HG03469 (cell line): Measurements from ENCODE around the gene ELOVL4.
A peak's percentile ranks its signal among the peaks of the same experiment; 100 is the strongest.

Source experiments
- ATAC-seq: cut with Tn5 transposase; IDR thresholded peaks from one replicate; pipeline ENCODE4 v1.9.1; 2021; ENCODE audit warnings: mild to moderate bottlenecking, moderate library complexity, moderate number of reproducible peaks; ENCODE audit not compliant: unreplicated experiment

ELOVL4 gene

DNA sequence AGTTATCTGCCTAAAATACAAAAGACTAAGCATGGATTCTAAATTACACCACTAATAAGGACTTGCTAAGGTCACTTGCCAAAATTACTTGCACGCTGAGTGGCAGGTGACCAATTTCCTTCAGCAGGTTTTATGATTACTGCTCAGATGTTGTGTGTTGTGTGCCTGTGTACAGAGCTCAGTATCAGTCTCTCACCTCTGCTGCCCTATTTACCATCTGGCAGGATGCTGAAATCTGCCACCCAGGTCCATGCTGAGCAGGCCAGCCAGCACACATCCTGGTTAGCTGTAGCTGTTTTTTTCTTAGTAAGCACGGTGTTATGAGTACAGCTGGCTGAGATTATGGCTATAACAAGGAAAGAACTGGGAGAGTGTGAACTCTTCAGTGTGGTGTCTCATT lies 34.0 kb downstream of the ELOVL4 start:
- no peak for ATAC-seq

DNA sequence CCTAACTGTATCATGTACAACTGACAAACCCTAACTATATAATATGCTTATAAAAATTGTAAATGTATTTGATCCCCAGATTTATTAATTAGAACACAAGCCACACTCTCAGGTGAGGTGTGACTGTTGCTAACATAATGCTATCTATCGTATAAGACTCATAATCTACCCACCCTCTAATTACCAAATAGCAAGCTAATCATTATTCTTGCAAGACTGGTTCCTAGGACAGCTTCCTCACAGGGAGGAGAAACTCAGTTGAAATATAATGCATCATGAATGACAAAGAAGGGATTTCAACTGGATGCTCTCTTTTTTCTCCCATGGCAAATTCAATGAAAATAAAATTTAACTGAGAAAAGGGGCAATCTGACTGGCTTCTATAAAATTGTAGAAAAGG lies 35.4 kb downstream of the ELOVL4 start:
- no peak for ATAC-seq

DNA sequence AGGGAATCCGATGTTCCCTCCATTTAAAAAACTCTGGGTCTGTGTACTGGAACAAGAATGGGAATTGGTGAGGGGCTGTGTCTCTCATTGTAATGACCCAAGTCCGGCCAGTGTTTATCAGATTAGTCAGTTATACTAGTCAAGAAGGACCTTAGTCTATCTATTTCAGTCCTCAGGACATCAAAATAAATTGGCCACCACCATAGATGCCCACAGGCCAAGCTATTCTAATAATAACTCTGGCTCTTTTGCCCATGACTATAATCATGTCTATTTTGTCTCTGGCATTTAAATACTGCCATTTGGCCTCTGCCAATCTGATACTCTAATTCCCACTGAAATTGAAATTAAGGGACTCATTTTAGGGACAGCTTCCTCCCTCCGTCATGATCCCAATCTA lies 37.8 kb downstream of the ELOVL4 start:
- ATAC-seq = no peak

DNA sequence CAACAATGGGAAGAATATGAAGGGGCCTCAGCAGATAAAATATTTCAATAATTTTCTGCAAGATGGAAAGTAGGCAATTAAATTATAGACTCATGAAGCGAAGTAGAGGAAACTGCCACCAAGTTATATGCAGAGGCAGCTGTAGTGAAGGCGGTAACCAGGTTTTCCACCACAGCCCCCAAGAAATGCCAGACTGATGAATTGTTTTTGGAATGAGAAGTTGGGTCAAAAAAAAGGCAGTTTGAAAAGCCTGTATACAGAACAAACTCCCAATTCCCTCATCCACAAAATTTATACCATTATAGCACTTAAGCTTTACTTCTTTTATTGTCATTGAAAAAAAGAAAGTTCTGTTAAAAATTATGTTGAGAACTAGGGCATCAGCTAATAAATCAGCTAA lies 45.3 kb downstream of the ELOVL4 start:
- ATAC-seq = no peak

DNA sequence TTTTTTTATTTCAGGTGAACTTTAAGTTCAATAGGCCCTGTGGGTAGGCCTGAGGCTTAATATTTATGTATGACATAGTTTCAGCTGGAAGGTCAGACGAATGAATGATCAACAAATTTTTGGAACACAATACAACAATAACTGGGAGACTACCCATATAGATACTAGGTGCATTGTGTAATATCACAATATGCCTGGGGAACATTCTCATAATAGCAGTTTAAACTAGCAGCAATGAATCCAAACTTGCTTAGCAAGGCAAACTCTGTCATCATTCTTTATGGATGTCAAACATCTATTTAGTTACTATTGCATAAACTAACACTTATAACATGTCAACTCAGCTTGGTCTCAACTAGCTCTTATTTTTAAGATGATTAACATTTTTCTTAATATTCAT lies 49.3 kb downstream of the ELOVL4 start:
- ATAC-seq = no peak

DNA sequence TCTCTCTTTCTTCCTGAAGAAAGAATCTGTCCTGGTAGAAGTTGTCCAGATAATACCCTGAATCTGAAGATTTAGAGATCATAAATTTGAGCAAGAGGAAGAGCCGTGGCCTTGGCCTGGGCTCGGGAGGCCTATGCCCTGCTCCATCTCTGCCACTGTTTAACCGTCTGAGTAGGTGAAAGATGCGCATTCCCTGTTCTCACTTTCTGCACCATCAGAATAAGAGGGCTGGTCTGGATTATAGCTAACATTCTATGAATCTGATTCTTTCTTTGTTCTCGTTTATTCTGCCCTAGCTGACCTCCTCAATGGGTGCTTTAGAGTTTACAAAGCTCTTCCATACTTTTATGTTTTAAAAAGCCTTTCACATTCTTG lies 51.3 kb downstream of the ELOVL4 start:
- ATAC-seq = no peak

DNA sequence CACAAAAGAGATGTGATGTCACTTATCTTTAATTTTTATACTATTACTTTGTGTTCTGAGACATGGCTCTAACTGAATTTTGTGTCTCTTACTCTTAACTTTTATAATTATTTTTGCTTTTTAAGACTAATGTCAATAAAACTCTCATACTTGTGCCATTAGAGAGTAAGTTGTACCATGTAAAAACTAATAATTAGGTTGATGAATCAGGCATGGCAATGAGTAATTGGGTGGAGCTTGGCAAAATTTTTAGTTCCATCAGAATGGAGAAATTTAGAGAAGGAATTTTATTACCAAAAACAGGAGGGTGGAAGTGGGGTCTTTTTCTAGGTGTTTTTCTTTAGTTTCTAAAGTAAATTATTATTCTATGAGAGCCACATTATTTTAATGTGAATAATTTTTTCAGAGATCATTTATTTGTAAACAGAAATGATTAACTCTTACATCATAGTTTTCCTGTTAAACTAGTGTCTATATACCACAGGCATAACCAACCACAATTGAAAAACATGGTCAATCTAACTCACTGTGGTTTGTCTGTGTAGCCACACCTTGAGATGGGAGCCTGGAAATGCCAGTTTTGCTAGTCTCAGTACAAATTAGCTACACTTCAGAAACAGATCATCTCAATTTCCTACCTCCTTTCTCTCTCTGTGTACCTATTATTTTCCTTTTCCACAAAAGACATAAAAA lies 51.8 kb downstream of the ELOVL4 start:
- no peak for ATAC-seq

DNA sequence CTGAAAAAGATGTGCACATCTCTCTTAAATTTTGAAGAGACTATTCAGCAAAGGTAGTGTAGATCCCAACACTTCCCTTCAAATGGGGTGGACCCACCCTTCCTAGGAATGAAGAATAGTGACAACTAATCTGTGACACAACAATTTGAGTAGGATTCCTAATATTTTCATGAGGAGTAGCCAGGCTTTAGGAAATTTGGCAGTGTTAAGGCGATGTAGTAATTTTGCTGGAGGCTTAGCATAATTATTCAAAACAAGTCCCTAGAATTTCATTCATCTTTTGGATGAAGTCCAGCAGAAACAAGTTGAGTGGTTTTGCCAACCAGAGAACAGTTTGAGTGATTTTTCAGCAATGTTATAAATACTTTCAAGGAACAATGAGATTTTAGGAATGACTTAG lies 52.4 kb downstream of the ELOVL4 start:
- no peak for ATAC-seq

DNA sequence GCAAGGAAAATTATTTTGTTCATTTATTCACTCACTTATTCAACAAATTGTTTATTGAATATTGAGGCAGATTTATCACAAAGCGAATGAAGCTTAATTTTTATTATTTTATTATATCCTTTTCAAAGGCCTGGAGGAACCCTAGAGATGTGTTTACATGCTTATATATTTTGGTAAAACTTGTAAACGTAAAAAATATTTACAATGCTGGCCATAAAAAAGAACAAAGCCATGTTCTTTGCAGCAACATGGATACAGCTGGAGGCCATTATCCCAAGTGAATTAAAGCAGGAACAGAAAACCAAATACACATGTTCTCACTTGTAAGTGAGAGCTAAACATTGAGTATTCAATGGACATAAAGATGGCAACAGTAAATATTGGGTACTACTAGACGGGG lies 58.8 kb downstream of the ELOVL4 start:
- ATAC-seq = no peak

DNA sequence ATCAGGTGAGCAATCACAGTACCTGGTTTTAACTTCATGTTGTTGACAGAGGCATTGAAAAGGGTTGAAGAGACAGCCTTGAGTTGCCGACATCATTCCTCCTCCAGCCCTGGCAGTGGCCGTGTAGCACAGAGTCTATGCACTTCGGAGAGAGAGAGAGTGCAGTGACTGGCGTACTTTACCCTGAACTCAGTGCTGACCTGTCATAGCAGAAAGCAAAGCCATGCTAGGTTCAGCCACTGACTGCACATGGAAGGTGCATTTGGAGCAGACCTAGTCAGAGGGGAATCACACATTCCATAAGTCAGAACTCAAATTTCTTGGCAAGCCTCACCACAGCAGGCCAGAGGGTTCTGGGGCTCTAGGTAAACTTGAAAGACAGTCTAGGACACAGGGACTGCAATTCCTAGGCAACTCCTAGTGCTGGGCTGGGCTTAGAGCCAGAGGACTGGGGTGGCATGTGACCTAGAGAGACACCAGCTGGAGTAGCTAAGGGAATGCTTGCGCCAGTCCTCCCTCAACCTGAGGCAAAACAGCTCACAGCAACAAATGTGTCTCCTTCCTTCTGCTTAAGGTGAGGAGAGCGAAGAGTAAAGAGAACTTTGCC lies 69.1 kb downstream of the ELOVL4 start:
- no peak for ATAC-seq

DNA sequence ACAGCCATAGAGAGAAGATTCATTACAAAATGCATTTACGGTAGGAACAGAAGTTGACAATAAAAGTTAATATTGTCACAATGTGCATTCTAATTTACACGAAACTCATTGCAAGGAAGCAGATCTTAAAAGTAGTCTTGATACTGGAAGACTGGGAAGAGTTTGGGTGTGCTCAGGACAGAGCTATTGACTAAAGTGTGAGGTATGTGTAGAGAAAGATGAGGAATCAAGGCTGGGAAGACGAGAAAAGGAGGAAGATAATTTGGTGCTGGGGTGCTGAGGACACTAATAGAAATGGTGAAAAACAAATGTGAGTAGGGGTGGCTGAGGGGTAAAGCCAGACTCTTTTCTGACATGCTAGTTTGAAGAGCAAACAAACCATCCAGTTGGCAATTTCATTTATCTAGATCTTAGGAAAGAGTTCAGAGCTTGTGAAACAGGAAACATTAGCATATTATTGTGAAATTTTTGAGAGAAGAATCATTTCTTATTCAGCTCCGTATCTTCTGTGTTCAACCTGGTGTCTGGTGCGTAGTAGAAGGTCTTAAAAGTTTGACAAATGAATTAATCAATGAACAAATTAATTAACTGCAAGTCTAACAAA lies 72.7 kb downstream of the ELOVL4 start:
- no peak for ATAC-seq

DNA sequence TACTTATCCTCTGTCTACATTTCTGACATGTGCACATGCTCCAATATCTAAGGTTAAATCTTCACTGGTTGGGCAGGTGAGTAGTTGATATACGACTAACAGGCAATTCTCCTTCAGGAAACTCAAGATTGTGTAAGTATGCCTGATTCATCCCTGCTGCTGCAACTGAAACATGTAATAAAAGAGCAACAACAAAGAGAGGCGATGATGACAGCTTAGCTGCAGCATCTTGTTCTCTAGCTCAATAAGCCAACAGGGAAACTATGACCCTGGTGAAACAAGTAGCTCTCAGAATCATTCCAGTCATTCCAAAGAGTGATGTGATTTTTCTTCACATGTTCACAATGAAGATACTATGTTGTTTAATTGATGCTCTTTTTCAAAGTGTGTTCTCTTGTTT lies 74.4 kb downstream of the ELOVL4 start:
- no peak for ATAC-seq

DNA sequence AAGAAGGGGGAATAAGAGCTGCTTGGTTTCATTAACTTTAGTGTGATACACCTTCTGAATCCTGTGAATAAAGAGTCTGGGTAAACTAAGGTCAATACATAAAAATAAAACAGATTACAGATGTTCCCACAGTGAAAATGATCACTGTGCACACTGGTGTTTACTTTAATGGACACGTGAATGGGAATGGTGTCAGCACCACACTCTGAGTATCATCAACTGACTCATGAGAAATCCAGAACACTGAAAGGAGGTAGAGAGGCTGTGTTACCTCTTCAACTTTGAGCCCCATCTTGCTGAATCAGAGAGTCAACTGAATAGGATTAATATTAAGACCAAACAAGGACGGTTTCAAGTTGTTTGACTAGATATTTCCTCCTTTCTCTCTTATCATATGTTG lies 75.0 kb downstream of the ELOVL4 start:
- no peak for ATAC-seq

DNA sequence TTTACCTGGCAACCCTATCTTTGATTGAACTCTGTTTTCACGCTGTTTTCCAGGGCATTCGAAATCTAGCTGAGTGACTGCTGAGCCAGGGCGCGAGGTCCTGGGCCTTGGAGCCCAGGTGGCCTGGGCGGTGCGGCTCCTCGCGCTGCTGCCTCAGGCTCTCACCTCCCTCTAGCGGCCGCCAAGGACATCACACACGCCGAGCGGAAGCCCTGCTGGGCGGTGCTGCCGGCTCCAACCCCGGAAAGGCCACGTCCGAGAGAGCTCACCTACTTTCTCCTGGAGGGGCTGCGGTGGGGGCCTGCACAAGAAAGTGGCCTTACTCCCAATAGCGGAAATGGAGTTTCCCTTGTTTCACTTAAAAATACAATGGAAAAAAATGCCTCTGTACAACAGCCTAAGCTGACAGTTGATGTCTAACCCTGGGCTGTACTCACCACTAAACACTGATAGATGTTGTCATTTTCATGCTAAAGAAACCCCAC lies 77.7 kb downstream of the ELOVL4 start:
- peak; percentile 99 for ATAC-seq

DNA sequence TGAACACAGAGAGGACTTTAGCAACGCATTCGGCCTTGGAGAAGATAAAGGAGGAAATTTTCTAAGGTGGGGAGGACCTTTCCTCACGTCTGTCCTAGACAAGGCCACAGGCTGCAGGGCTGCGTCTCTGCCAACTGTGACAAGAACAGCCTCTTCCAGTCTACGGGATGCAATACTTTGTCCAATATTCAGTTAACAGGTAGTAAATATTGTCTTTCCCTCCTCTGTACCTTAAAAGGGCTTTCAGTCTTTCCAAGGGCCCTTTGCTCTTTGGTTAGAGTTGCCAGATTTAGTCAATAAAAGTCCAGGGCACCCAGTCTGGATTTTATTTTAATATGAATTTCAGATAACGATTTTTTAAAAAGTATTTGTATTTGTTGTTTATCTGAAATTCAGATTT lies 78.2 kb downstream of the ELOVL4 start:
- no peak for ATAC-seq

DNA sequence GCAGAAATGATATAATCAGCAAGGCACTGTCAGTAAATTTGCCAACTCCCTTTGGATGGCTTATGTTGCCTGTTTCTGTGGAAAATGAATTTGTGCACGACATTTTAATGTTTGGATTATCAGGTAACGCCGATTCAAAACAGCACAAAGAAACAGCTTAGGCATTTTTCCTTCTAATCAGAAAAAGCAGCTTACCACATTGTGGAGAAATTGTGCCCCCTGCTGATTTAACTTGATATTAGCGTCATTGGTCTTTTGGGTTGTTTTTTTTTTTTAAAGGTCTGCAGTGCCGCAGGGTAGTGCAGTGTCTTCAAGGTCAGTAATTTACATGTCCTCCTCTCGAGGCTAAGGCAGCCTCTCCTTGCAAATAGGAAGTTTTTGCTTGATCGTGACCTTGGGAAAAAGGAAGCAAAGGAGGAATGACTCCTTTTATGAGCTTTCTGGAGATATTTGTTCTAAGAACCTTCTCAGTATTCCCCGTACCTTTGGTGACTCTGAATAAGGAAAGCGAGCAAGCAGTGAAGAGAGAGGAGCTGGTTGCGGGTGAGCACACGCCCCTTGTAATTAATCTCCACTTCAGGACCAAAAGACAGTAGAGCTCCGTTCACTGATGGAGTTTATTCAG lies 79.1 kb downstream of the ELOVL4 start:
- ATAC-seq = peak; percentile 28
